A673 (cell line): ENCODE results near the gene FOXF2. TPM values are rescaled to one million over a fixed set of nuclear protein-coding genes. Genes with fewer than 3 reads are reported as not detected.

ENCODE experiments used
- BruUV-seq: library from RNA; stranded (reverse); fragments of 400-500 nt; replicated peaks from 2 replicates; lab custom pipeline; 2021; lab: Mats Ljungman, UMichigan
- CTCF ChIA-PET: fragments of 300-600 bp; sonication (Branson Sonifier 250); formaldehyde crosslinking; loops from one replicate; lab custom pipeline; 2022; ENCODE audit warnings: antibody characterized with exemption; lab: Charles Lee
- POLR2A ChIA-PET: fragments of 300-600 bp; sonication (Branson Sonifier 250); formaldehyde crosslinking; loops from one replicate; lab custom pipeline; 2022; ENCODE audit warnings: antibody characterized with exemption; ENCODE audit not compliant: low non-redundant PET; lab: Charles Lee
- DNase-seq: peaks from one replicate; pipeline ENCODE4 v3.0.0-alpha.2; 2015; ENCODE audit warnings: low spot score
- H3K27ac ChIP-seq: fragments of 200-600 bp; sonication (generic); 2 replicates; pipeline ENCODE4 v1.5.1; 2016; ENCODE audit warnings: mixed run types, low read depth, mild to moderate bottlenecking, mixed read lengths, antibody characterized with exemption, low read length; ENCODE audit not compliant: poor library complexity, severe bottlenecking
- H3K27me3 ChIP-seq: fragments of 200-600 bp; sonication (generic); replicated peaks from 2 replicates; pipeline ENCODE4 v1.6.1; 2017; ENCODE audit warnings: mixed run types, low read depth, mild to moderate bottlenecking, mixed read lengths, antibody characterized with exemption, low read length; ENCODE audit not compliant: insufficient read depth, poor library complexity
- H3K36me3 ChIP-seq: fragments of 200-600 bp; sonication (generic); 2 replicates; pipeline ENCODE4 v1.6.1; 2016; ENCODE audit warnings: mixed run types, mild to moderate bottlenecking, mixed read lengths, antibody characterized with exemption, low read length; ENCODE audit not compliant: insufficient read depth, poor library complexity, severe bottlenecking
- H3K4me1 ChIP-seq: fragments of 200-600 bp; sonication (generic); 2 replicates; pipeline ENCODE4 v1.6.1; 2017; ENCODE audit warnings: mixed run types, mild to moderate bottlenecking, mixed read lengths, antibody characterized with exemption, low read length; ENCODE audit not compliant: insufficient read depth, poor library complexity, severe bottlenecking
- H3K4me3 ChIP-seq: fragments of 200-600 bp; sonication (generic); 2 replicates; pipeline ENCODE4 v1.5.1; 2016; ENCODE audit warnings: low read depth, mixed run types, mild to moderate bottlenecking, mixed read lengths, low read length; ENCODE audit not compliant: poor library complexity, severe bottlenecking
- H3K9me3 ChIP-seq: fragments of 200-600 bp; sonication (generic); 2 replicates; pipeline ENCODE4 v1.6.1; 2016; ENCODE audit warnings: mixed run types, low read depth, mild to moderate bottlenecking, mixed read lengths, antibody characterized with exemption, low read length; ENCODE audit not compliant: poor library complexity, severe bottlenecking
- EZH2 ChIP-seq: fragments of 200-600 bp; sonication (generic); IDR thresholded peaks from 2 replicates; pipeline ENCODE4 v1.6.1; 2017; ENCODE audit warnings: borderline replicate concordance, low read depth, mild to moderate bottlenecking, mixed read lengths, antibody characterized with exemption, low read length; ENCODE audit not compliant: poor library complexity, severe bottlenecking
- intact Hi-C: fragments of 100-400 bp; cut with micrococcal nuclease; formaldehyde crosslinking; loops from one replicate; pipeline ENCODE4 v1.10.0; 2022; ENCODE audit not compliant: unreplicated experiment
- total RNA-seq: library from RNA; stranded (reverse); gene quantifications from 2 replicates; pipeline ENCODE4 v1.2.3, GENCODE V29; 2021
- TF ChIP-seq, protein P1 (sequence below): fragments of 300-800, 200-600 bp; sonication (generic); conservative IDR thresholded peaks from 2 replicates; pipeline ENCODE4 v1.5.1; 2017; ENCODE audit warnings: low read depth, mild to moderate bottlenecking, antibody characterized with exemption, low read length, moderate library complexity, mixed read lengths

The FOXF2 gene
- total RNA-seq, 1 experiment from 2014 or later: 0.13 TPM

DNA sequence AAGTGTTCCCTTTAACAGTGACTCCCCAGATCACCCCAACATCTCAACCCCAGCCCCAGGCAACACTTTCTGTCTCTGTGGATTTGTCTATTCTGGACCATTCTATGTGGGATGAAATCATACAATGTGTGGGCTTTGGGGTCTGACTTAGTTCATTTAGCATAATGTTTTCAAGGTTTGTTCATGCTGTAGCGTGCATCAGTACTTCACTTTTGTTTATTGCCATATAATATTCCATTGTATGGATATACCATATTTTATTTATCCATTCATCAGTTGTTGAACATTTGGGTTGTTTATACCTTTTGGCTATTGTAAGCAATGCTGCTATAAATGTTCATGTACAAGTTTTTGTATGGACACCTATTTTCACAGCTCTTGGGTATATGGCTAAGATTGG is 31.0 kb downstream of the FOXF2 start:
- Histone ChIP-seq H3K27me3 (no peaks in the 10 kb centered on the region), H3K4me3 (no peak overlapping the region), H3K9me3 (no peaks in the 10 kb centered on the region), H3K36me3 (no peaks in the 10 kb centered on the region), H3K27ac (no peak overlapping the region), H3K4me1 (no peaks in the 10 kb centered on the region)
- POLR2A ChIA-PET: no interaction called here
- CTCF ChIA-PET: no interaction called here
- intact Hi-C loops: no loop called here
- BruUV-seq: no TSS peak
- TF ChIP-seq, protein P1, sequence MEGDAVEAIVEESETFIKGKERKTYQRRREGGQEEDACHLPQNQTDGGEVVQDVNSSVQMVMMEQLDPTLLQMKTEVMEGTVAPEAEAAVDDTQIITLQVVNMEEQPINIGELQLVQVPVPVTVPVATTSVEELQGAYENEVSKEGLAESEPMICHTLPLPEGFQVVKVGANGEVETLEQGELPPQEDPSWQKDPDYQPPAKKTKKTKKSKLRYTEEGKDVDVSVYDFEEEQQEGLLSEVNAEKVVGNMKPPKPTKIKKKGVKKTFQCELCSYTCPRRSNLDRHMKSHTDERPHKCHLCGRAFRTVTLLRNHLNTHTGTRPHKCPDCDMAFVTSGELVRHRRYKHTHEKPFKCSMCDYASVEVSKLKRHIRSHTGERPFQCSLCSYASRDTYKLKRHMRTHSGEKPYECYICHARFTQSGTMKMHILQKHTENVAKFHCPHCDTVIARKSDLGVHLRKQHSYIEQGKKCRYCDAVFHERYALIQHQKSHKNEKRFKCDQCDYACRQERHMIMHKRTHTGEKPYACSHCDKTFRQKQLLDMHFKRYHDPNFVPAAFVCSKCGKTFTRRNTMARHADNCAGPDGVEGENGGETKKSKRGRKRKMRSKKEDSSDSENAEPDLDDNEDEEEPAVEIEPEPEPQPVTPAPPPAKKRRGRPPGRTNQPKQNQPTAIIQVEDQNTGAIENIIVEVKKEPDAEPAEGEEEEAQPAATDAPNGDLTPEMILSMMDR: no peak
- TF ChIP-seq EZH2: no peak
- no peak for DNase-seq

DNA sequence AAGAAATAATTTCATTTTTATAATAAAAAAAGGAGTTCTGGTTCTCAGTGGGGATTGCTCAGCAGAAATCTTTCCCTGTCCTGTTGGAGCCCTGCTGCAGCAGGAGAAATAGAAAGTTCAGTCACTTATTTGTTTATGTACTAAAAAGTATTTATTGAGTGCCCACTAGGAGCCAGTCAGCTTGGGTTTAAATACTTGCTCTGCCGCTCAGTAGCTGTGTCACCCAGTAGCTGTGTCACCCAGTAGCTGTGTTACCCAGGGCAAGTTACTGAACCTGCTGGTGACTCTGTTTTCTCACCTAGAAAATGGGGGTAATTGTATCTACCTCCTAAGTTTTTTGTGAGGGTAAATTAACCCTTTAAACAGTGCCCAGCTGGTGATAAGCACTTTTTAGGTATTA is 32.9 kb downstream of the FOXF2 start:
- TF ChIP-seq EZH2: no peak
- TF ChIP-seq, protein P1: no peak
- BruUV-seq: no TSS peak
- intact Hi-C loops: no loop called here

DNA sequence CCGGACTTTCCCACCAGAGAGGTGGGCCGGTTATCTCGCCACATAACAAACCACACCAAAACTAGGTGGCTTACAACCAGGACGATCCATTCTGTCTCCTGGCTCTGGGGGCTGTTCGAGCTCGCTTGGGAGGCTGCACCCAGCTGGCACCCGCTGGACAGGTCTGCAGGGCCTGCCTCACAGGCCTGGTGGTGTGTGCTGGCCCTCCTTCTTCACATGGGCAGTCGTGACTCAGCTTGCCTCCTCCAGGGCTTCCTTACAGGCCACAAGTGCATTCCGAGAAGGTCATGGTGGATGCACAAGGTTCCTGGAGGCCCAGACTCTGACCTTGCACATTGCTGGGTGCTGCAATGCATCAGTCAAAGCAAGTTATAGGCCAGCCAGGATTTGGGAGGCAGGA is 34.2 kb downstream of the FOXF2 start:
- no peaks in the 10 kb centered on the region for H3K4me1 ChIP-seq
- peaks cover 17% of the 10 kb centered on the region for H3K27me3 ChIP-seq
- no peak overlapping the region for H3K27ac ChIP-seq
- ChIA-PET CTCF (no interaction called here), POLR2A (no interaction called here)
- DNase-seq: no peak
- TF ChIP-seq, protein P1: no peak
- TF ChIP-seq EZH2: no peak
- H3K9me3 ChIP-seq: no peaks in the 10 kb centered on the region
- intact Hi-C loops: no loop called here
- BruUV-seq: no TSS peak
- H3K4me3 ChIP-seq: no peak overlapping the region
- no peaks in the 10 kb centered on the region for H3K36me3 ChIP-seq

More for the DNA sequence above, 32.9 kb downstream of the FOXF2 start:
- H3K4me1 ChIP-seq: no peaks in the 10 kb centered on the region
- H3K36me3 ChIP-seq: no peaks in the 10 kb centered on the region
- peaks cover 17% of the 10 kb centered on the region for H3K27me3 ChIP-seq
- CTCF ChIA-PET: no interaction called here
- POLR2A ChIA-PET: no interaction called here
- H3K9me3 ChIP-seq: no peaks in the 10 kb centered on the region
- no peak for DNase-seq
- H3K27ac ChIP-seq: no peak overlapping the region
- no peak overlapping the region for H3K4me3 ChIP-seq
